GM23338 (cell line): Measurements from ENCODE around the gene SCNN1A. TPM values are rescaled to one million over a fixed set of nuclear protein-coding genes. Genes with fewer than 3 reads are reported as not detected.

Experiments used
- ATAC-seq: fragments of 200-7000 bp; cut with Tn5 transposase; 3 replicates; pipeline ENCODE4 v1.9.1; 2020
- DNase-seq: peaks from one replicate; pipeline ENCODE4 v3.0.0-alpha.2; 2015; ENCODE audit warnings: low spot score
- H2AFZ ChIP-seq: fragments of 200-600 bp; sonication (generic); 2 replicates; pipeline ENCODE4 v1.8.0; 2016; ENCODE audit warnings: antibody characterized with exemption, mild to moderate bottlenecking, moderate library complexity
- H3F3A ChIP-seq: fragments of 200-600 bp; sonication (generic); replicated peaks from 2 replicates; pipeline ENCODE4 v1.8.0; 2017; ENCODE audit warnings: antibody characterized with exemption, mixed run types, low read depth
- H3K27ac ChIP-seq: fragments of 200-600 bp; sonication (generic); 2 replicates; pipeline ENCODE4 v1.6.1; 2016; ENCODE audit warnings: low read depth
- H3K27me3 ChIP-seq: fragments of 200-600 bp; sonication (generic); 2 replicates; pipeline ENCODE4 v1.8.0; 2016; ENCODE audit warnings: mild to moderate bottlenecking, mixed run types, moderate library complexity; ENCODE audit not compliant: insufficient read depth
- H3K36me3 ChIP-seq: fragments of 200-600 bp; sonication (generic); 2 replicates; pipeline ENCODE4 v1.8.0; 2016; ENCODE audit warnings: mild to moderate bottlenecking; ENCODE audit not compliant: insufficient read depth
- H3K4me1 ChIP-seq: fragments of 200-600 bp; sonication (generic); 2 replicates; pipeline ENCODE4 v1.8.0; 2016; ENCODE audit warnings: mild to moderate bottlenecking, moderate library complexity; ENCODE audit not compliant: insufficient read depth
- H3K4me2 ChIP-seq: fragments of 200-600 bp; sonication (generic); 2 replicates; pipeline ENCODE4 v1.7.1; 2017; ENCODE audit warnings: mixed run types
- H3K4me3 ChIP-seq: fragments of 200-600 bp; sonication (generic); 2 replicates; pipeline ENCODE4 v1.6.1; 2016; ENCODE audit warnings: mixed run types
- H3K79me2 ChIP-seq: fragments of 200-600 bp; sonication (generic); replicated peaks from 2 replicates; pipeline ENCODE4 v1.8.0; 2017; ENCODE audit warnings: mild to moderate bottlenecking; ENCODE audit not compliant: insufficient read depth
- H3K9me2 ChIP-seq: fragments of 200-600 bp; sonication (generic); 2 replicates; pipeline ENCODE4 v1.8.0; 2017; ENCODE audit not compliant: insufficient read depth
- H4K20me1 ChIP-seq: fragments of 200-600 bp; sonication (generic); replicated peaks from 2 replicates; pipeline ENCODE4 v1.8.0; 2017; ENCODE audit warnings: mild to moderate bottlenecking; ENCODE audit not compliant: insufficient read depth
- H3K27ac Mint-ChIP-seq: 2 replicates; pipeline ENCODE4 v1.8.0; 2020; ENCODE audit warnings: inconsistent platforms, mild to moderate bottlenecking, moderate library complexity, mixed read lengths
- H3K27me3 Mint-ChIP-seq: 3 replicates; pipeline ENCODE4 v1.8.0; 2022; ENCODE audit warnings: low read depth, mild to moderate bottlenecking, moderate library complexity, mixed read lengths, inconsistent platforms; ENCODE audit not compliant: insufficient read depth, poor library complexity
- H3K36me3 Mint-ChIP-seq: 3 replicates; pipeline ENCODE4 v1.8.0; 2021; ENCODE audit warnings: low read depth, mild to moderate bottlenecking, inconsistent platforms, moderate library complexity, mixed read lengths
- H3K4me1 Mint-ChIP-seq: 3 replicates; pipeline ENCODE4 v1.8.0; 2020; ENCODE audit warnings: mild to moderate bottlenecking, inconsistent platforms, mixed read lengths
- H3K4me3 Mint-ChIP-seq: 3 replicates; pipeline ENCODE4 v1.8.0; 2021; ENCODE audit warnings: moderate library complexity, mild to moderate bottlenecking, inconsistent platforms, mixed read lengths
- H3K9me3 Mint-ChIP-seq: 3 replicates; pipeline ENCODE4 v1.8.0; 2020; ENCODE audit warnings: moderate library complexity, mild to moderate bottlenecking, inconsistent platforms, mixed read lengths
- CREB1 ChIP-seq: fragments of 250-450 bp; sonication (Bioruptor Pico); IDR thresholded peaks from 2 replicates; pipeline ENCODE4 v1.5.0; 2020; ENCODE audit warnings: low read depth, mild to moderate bottlenecking, moderate library complexity
- EZH2 ChIP-seq: fragments of 200-600 bp; sonication (generic); IDR thresholded peaks from one replicate; pipeline ENCODE4 v1.8.0; 2017; ENCODE audit warnings: antibody characterized with exemption, mild to moderate bottlenecking, low read depth; ENCODE audit not compliant: unreplicated experiment
- EZH2phosphoT487 ChIP-seq: fragments of 200-600 bp; sonication (generic); IDR thresholded peaks from one replicate; pipeline ENCODE4 v1.8.1; 2018; ENCODE audit warnings: antibody characterized with exemption; ENCODE audit not compliant: unreplicated experiment
- JUNB ChIP-seq: IDR thresholded peaks from one replicate; pipeline ENCODE4 v1.6.1; 2016; ENCODE audit warnings: antibody characterized with exemption; ENCODE audit not compliant: unreplicated experiment
- NANOG ChIP-seq: IDR thresholded peaks from 2 replicates; pipeline ENCODE4 v1.6.1; 2016; ENCODE audit warnings: antibody characterized with exemption, borderline replicate concordance
- POLR2AphosphoS5 ChIP-seq: IDR thresholded peaks from 2 replicates; pipeline ENCODE4 v1.6.1; 2016; ENCODE audit warnings: antibody characterized with exemption, low read depth
- REST ChIP-seq: IDR thresholded peaks from one replicate; pipeline ENCODE4 v1.6.1; 2018; ENCODE audit warnings: antibody characterized with exemption; ENCODE audit not compliant: unreplicated experiment
- STAT1 ChIP-seq: IDR thresholded peaks from one replicate; pipeline ENCODE4 v1.6.1; 2016; ENCODE audit warnings: antibody characterized with exemption; ENCODE audit not compliant: unreplicated experiment
- ZNF114 ChIP-seq: fragments of 250-450 bp; sonication (Bioruptor Pico); IDR thresholded peaks from 2 replicates; pipeline ENCODE4 v1.5.0; 2020; ENCODE audit warnings: mild to moderate bottlenecking, moderate library complexity
- ZNF331 ChIP-seq: fragments of 250-450 bp; sonication (Bioruptor Pico); IDR thresholded peaks from 2 replicates; pipeline ENCODE4 v1.5.0; 2020; ENCODE audit warnings: low read depth, mild to moderate bottlenecking, moderate library complexity
- polyA plus RNA-seq: library from polyadenylated mRNA; unstranded; fragments of >200 nt; fragmentation: Nextera tagmentation; extraction: Ambion mirVana; gene quantifications from 2 replicates; pipeline ENCODE4 v1.2.1, GENCODE V29; 2016
- total RNA-seq: library from RNA; depleted of rRNA; stranded (reverse); fragments of >200 nt; shearing (Covaris generic); gene quantifications from 2 replicates; pipeline ENCODE4 v1.2.3, GENCODE V29; 2014
- TF ChIP-seq, protein P1 (sequence below), 2 experiments: fragments of 200-600 bp in 1 of 2; sonication (generic) in 1 of 2; conservative IDR thresholded peaks; 2 replicates each; pipeline versions ENCODE4 v1.5.1 to v1.6.1; 2016 to 2017; ENCODE audit warnings: antibody characterized with exemption in 2 of 2, low read depth in 2 of 2, mild to moderate bottlenecking in 2 of 2, moderate library complexity in 1 of 2
- TF ChIP-seq, protein P2 (sequence below): IDR thresholded peaks from 2 replicates; pipeline ENCODE4 v1.6.1; 2016; ENCODE audit warnings: antibody characterized with exemption
- TF ChIP-seq, protein P3 (sequence below): fragments of 250-450 bp; sonication (Bioruptor Pico); IDR thresholded peaks from 2 replicates; pipeline ENCODE4 v1.5.0; 2020; ENCODE audit warnings: mild to moderate bottlenecking, moderate library complexity

The SCNN1A gene
- total and polyA plus RNA-seq, 2 experiments from 2014 or later: 37.1 to 125 TPM

DNA sequence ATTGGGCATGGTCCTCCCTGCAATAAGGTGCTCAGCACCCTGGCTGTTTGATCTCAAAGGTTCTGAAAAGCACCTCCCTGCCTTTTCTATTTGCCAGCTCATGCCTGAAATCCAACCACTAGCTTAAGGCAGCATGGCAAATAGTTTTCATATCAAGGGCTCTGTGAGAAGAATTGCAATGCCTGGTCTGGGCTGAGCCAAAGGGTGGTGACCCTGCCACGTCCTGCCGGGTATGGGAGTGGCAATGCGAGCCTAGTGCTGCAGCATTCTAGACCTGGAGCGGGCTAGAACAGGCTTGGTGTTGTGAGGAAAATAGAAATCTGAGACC lies 2.3 kb upstream of the SCNN1A start:
- peaks cover 11% of the 10 kb centered on the region for H3F3A ChIP-seq
- Mint-ChIP-seq H3K4me1 (peaks cover 69% of the 10 kb centered on the region), H3K36me3 (peaks cover 7% of the 10 kb centered on the region; the same call in 1 of the 3 replicates), H3K27me3 (peaks cover 20% of the 10 kb centered on the region), H3K4me3 (peak overlapping the region; percentile 16; the same call in 1 of the 3 replicates), H3K27ac (peak overlapping the region; percentile 98), H3K9me3 (no peaks in the 10 kb centered on the region)
- peaks cover 4% of the 10 kb centered on the region for H3K27me3 ChIP-seq
- no peak overlapping the region for H2AFZ ChIP-seq
- ATAC-seq (no peak), DNase-seq (no peak)
- H4K20me1 ChIP-seq: no peaks in the 10 kb centered on the region
- H3K4me1 ChIP-seq: peaks cover 54% of the 10 kb centered on the region
- peaks cover 25% of the 10 kb centered on the region for H3K79me2 ChIP-seq
- no peaks in the 10 kb centered on the region; the same call in 1 of the 2 replicates for H3K36me3 ChIP-seq
- peak overlapping the region; percentile 98 for H3K27ac ChIP-seq
- no peak for TF ChIP-seq JUNB
- TF ChIP-seq, protein P1, sequence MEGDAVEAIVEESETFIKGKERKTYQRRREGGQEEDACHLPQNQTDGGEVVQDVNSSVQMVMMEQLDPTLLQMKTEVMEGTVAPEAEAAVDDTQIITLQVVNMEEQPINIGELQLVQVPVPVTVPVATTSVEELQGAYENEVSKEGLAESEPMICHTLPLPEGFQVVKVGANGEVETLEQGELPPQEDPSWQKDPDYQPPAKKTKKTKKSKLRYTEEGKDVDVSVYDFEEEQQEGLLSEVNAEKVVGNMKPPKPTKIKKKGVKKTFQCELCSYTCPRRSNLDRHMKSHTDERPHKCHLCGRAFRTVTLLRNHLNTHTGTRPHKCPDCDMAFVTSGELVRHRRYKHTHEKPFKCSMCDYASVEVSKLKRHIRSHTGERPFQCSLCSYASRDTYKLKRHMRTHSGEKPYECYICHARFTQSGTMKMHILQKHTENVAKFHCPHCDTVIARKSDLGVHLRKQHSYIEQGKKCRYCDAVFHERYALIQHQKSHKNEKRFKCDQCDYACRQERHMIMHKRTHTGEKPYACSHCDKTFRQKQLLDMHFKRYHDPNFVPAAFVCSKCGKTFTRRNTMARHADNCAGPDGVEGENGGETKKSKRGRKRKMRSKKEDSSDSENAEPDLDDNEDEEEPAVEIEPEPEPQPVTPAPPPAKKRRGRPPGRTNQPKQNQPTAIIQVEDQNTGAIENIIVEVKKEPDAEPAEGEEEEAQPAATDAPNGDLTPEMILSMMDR (conservative IDR thresholded peaks at IDR 0.05; ENCODE audit: low read depth in 2 of 2): no peak
- TF ChIP-seq, protein P2, sequence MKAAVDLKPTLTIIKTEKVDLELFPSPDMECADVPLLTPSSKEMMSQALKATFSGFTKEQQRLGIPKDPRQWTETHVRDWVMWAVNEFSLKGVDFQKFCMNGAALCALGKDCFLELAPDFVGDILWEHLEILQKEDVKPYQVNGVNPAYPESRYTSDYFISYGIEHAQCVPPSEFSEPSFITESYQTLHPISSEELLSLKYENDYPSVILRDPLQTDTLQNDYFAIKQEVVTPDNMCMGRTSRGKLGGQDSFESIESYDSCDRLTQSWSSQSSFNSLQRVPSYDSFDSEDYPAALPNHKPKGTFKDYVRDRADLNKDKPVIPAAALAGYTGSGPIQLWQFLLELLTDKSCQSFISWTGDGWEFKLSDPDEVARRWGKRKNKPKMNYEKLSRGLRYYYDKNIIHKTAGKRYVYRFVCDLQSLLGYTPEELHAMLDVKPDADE: no peak
- no peak for TF ChIP-seq ZNF114 (CRISPR knock-in tag)
- TF ChIP-seq EZH2: no peak
- no peak for TF ChIP-seq STAT1
- TF ChIP-seq NANOG: no peak
- TF ChIP-seq EZH2phosphoT487: no peak
- TF ChIP-seq CREB1: no peak
- TF ChIP-seq, protein P3, sequence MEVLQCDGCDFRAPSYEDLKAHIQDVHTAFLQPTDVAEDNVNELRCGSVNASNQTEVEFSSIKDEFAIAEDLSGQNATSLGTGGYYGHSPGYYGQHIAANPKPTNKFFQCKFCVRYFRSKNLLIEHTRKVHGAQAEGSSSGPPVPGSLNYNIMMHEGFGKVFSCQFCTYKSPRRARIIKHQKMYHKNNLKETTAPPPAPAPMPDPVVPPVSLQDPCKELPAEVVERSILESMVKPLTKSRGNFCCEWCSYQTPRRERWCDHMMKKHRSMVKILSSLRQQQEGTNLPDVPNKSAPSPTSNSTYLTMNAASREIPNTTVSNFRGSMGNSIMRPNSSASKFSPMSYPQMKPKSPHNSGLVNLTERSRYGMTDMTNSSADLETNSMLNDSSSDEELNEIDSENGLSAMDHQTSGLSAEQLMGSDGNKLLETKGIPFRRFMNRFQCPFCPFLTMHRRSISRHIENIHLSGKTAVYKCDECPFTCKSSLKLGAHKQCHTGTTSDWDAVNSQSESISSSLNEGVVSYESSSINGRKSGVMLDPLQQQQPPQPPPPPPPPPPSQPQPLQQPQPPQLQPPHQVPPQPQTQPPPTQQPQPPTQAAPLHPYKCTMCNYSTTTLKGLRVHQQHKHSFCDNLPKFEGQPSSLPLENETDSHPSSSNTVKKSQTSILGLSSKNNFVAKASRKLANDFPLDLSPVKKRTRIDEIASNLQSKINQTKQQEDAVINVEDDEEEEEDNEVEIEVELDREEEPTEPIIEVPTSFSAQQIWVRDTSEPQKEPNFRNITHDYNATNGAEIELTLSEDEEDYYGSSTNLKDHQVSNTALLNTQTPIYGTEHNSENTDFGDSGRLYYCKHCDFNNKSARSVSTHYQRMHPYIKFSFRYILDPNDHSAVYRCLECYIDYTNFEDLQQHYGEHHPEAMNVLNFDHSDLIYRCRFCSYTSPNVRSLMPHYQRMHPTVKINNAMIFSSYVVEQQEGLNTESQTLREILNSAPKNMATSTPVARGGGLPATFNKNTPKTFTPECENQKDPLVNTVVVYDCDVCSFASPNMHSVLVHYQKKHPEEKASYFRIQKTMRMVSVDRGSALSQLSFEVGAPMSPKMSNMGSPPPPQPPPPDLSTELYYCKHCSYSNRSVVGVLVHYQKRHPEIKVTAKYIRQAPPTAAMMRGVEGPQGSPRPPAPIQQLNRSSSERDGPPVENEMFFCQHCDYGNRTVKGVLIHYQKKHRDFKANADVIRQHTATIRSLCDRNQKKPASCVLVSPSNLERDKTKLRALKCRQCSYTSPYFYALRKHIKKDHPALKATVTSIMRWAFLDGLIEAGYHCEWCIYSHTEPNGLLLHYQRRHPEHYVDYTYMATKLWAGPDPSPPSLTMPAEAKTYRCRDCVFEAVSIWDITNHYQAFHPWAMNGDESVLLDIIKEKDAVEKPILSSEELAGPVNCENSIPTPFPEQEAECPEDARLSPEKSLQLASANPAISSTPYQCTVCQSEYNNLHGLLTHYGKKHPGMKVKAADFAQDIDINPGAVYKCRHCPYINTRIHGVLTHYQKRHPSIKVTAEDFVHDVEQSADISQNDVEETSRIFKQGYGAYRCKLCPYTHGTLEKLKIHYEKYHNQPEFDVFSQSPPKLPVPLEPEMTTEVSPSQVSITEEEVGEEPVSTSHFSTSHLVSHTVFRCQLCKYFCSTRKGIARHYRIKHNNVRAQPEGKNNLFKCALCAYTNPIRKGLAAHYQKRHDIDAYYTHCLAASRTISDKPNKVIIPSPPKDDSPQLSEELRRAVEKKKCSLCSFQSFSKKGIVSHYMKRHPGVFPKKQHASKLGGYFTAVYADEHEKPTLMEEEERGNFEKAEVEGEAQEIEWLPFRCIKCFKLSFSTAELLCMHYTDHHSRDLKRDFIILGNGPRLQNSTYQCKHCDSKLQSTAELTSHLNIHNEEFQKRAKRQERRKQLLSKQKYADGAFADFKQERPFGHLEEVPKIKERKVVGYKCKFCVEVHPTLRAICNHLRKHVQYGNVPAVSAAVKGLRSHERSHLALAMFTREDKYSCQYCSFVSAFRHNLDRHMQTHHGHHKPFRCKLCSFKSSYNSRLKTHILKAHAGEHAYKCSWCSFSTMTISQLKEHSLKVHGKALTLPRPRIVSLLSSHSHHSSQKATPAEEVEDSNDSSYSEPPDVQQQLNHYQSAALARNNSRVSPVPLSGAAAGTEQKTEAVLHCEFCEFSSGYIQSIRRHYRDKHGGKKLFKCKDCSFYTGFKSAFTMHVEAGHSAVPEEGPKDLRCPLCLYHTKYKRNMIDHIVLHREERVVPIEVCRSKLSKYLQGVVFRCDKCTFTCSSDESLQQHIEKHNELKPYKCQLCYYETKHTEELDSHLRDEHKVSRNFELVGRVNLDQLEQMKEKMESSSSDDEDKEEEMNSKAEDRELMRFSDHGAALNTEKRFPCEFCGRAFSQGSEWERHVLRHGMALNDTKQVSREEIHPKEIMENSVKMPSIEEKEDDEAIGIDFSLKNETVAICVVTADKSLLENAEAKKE (CRISPR knock-in tag): no peak
- TF ChIP-seq REST: no peak
- no peak for TF ChIP-seq POLR2AphosphoS5
- no peak for TF ChIP-seq ZNF331
- H3K9me2 ChIP-seq: no peaks in the 10 kb centered on the region
- peak overlapping the region; percentile 92 for H3K4me2 ChIP-seq
- no peak overlapping the region for H3K4me3 ChIP-seq
